Suprapubic skin (tissue), 3 donors: ENCODE measurements around the gene GOLPH3.

Source experiments
- CTCF ChIP-seq, 2 donors: fragments of 200-600 bp in 1 of 2; fragments of 450-650 bp in 1 of 2; sonication (generic) in 1 of 2; IDR thresholded peaks; one replicate each; pipeline ENCODE4 v1.5.1; 2016 to 2019; ENCODE audit warnings: antibody characterized with exemption in 2 of 2, mild to moderate bottlenecking in 1 of 2, moderate library complexity in 1 of 2
- EP300 ChIP-seq: sonication (generic); formaldehyde crosslinking; IDR thresholded peaks from one replicate; pipeline ENCODE4 v1.6.1; 2017; ENCODE audit warnings: antibody characterized with exemption

GRCh38 chr5:32103521-32103920 is 70.6 kb downstream of the GOLPH3 start:
- TF ChIP-seq CTCF (IDR thresholded peaks at IDR 0.05) (no peak), EP300 (no peak)
